ENCODE data around the gene STX16. TPM values are rescaled to one million over a fixed set of nuclear protein-coding genes. Genes with fewer than 3 reads are reported as not detected.
A peak's percentile ranks its signal among the peaks of the same experiment; 100 is the strongest.

STX16 gene
- total and polyA plus RNA-seq, 9 of the 15 experiments (the other 6 are each of a cell fraction or from before 2014, with no cell fraction given): 4.4 to 43.5 (median 14.7) TPM

- H4K20me1 ChIP-seq (replicated peaks; ENCODE audit: control insufficient read depth, insufficient read depth, low read length): no peaks in the 10 kb centered on the region
- no peaks in the 10 kb centered on the region for H3K79me2 ChIP-seq (ENCODE audit: control insufficient read depth, insufficient read depth, low read length)
- 17% methylated on average over 7 of the region's 7 CpGs for WGBS (ENCODE audit: insufficient coverage, low coverage, missing lambda C conversion rate)
- no peak overlapping the region for H2AFZ ChIP-seq (ENCODE audit: low read depth, low read length)
- 0 out of 4 replicates have a peak overlapping the region, but pooled peaks of 1 of the 2 experiments have one; percentile 9 for H3K9ac ChIP-seq (ENCODE audit: insufficient read depth in 1 of 2, low read depth in 2 of 2, low read length in 2 of 2)
- H3K4me3 ChIP-seq: no peak overlapping the region
- DNase-seq (ENCODE audit: extremely low read depth in 1 of 4, low spot score in 3 of 4): no peak
- no peaks in the 10 kb centered on the region for H3K9me1 ChIP-seq (ENCODE audit: control insufficient read depth, insufficient read depth, low read length)
- no peak for ATAC-seq
- no peak overlapping the region for H3K4me2 ChIP-seq (ENCODE audit: insufficient read depth, low read length)
- H3K27ac ChIP-seq (ENCODE audit: extremely low read depth, low read depth, low read length): no peak overlapping the region
- ChIA-PET CTCF (ENCODE audit: low intra/inter-chr PET ratio) (no interaction called here), POLR2A (interaction anchor here (0.7 to 1.9 kb wide), 2 partner anchors 9 to 14 kb away, joined by 3 to 8 read pairs; no protein-coding TSS in a partner anchor)
- no TSS peak for BruUV-seq (replicated peaks)
- no peaks in the 10 kb centered on the region for H3K36me3 ChIP-seq (ENCODE audit: control insufficient read depth, insufficient read depth, low read length)
- intact Hi-C loops (cut with micrococcal nuclease) (no loop called here), in situ Hi-C loops (cut with MboI) (loop anchor here (25.0 kb wide), 1 partner anchor 401 kb away; the partner anchor contains the start of gene ANKRD60)
- TF ChIP-seq RFX1 (IDR thresholded peaks at IDR 0.05) (peak; percentile 53; the same call in 1 of the 2 replicates), ZKSCAN3 (CRISPR knock-in tag; IDR thresholded peaks at IDR 0.05) (0 out of 2 replicates have a peak, but pooled peaks have one; percentile 13), ZFP36 (IDR thresholded peaks at IDR 0.05; ENCODE audit: low read depth, low read length, partially characterized antibody) (peak; percentile 40), RBM25 (IDR thresholded peaks at IDR 0.05; ENCODE audit: low read depth, low read length, severe bottlenecking) (peak; percentile 32), ZNF184 (CRISPR knock-in tag; IDR thresholded peaks at IDR 0.05) (no peak), CTBP1 (IDR thresholded peaks at IDR 0.05; ENCODE audit: borderline replicate concordance) (no peak), CHD2 (IDR thresholded peaks at IDR 0.05; ENCODE audit: low read depth, low read length) (no peak), SMARCC2 (IDR thresholded peaks at IDR 0.05; ENCODE audit: low read depth) (no peak)
- H3K27me3 ChIP-seq (ENCODE audit: control insufficient read depth in 2 of 2, insufficient read depth in 2 of 2, low read length in 2 of 2): peaks cover 0 to 11% of the 10 kb centered on the region in 2 experiments; a peak in 2 of 5 replicates
- H3K9me3 ChIP-seq (replicated peaks; ENCODE audit: control insufficient read depth, insufficient read depth, low read depth, low read length): no peaks in the 10 kb centered on the region
- no peak for FAIRE-seq
- H3K4me1 ChIP-seq (replicated peaks in 1 of 2; ENCODE audit: control insufficient read depth in 2 of 2, insufficient read depth in 2 of 2, low read length in 2 of 2): peaks cover 21 to 23% of the 10 kb centered on the region in 2 experiments; a peak in 4 of 5 replicates
Measured at GRCh38 chr20:58638467-58639181, 12.5 kb upstream of the STX16 start.
